ENCODE measurements around the gene TXLNB. TPM values are rescaled to one million over a fixed set of nuclear protein-coding genes. Genes with fewer than 3 reads are reported as not detected.
"Not testable (repeated sequence)": the region's sequence is repeated elsewhere in the genome, so short reads cannot be mapped to it uniquely, and the experiment has no call there.

The TXLNB gene
- polyA plus RNA-seq, 5 donors, result 1.4 to 3.6 (median 1.8) TPM

- DNase-seq, result peak; percentile 77 to 80
Measured at GRCh38 chr6:139240161-139241010, 51.4 kb downstream of the TXLNB start.

- no peak for DNase-seq
Measured at GRCh38 chr6:139239064-139239463, 52.7 kb downstream of the TXLNB start.

GRCh38 chr6:139236105-139236504 is 55.7 kb downstream of the TXLNB start:
- no peak for DNase-seq

GRCh38 chr6:139235661-139236060 is 56.1 kb downstream of the TXLNB start:
- DNase-seq, result no peak

- DNase-seq, result not testable (repeated sequence)
Measured at GRCh38 chr6:139234193-139234592, 57.6 kb downstream of the TXLNB start.

GRCh38 chr6:139231206-139231605 is 60.6 kb downstream of the TXLNB start:
- DNase-seq, result no peak

GRCh38 chr6:139230391-139230840 is 61.4 kb downstream of the TXLNB start:
- DNase-seq, result no peak

- DNase-seq, result not testable (repeated sequence)
Measured at GRCh38 chr6:139228387-139228786, 63.4 kb downstream of the TXLNB start.

GRCh38 chr6:139219746-139220145 is 72.1 kb downstream of the TXLNB start:
- no peak for DNase-seq

- DNase-seq, result peak; percentile 72 to 83
Measured at GRCh38 chr6:139219271-139219729, 72.5 kb downstream of the TXLNB start.

GRCh38 chr6:139212460-139212859 is 79.3 kb downstream of the TXLNB start:
- not testable (repeated sequence) for DNase-seq

GRCh38 chr6:139210766-139211165 is 81.0 kb downstream of the TXLNB start:
- not testable (repeated sequence) for DNase-seq

GRCh38 chr6:139205843-139206242 is 86.0 kb downstream of the TXLNB start:
- no peak for DNase-seq

GRCh38 chr6:139204978-139205377 is 86.8 kb downstream of the TXLNB start:
- no peak for DNase-seq

GRCh38 chr6:139201378-139201777 is 90.4 kb downstream of the TXLNB start:
- DNase-seq, result no peak

- no peak for DNase-seq
Measured at GRCh38 chr6:139198529-139199288, 93.1 kb downstream of the TXLNB start.

GRCh38 chr6:139194740-139195139 is 97.1 kb downstream of the TXLNB start:
- no peak for DNase-seq

Other genes starting within 250 kb of the TXLNB start
- gene HECA, start 156.9 kb downstream of the TXLNB start, polyA plus RNA-seq (ENCODE audit: insufficient read depth in 1 of 5, insufficient read length in 5 of 5, low replicate concordance in 1 of 5), result 10 to 100 TPM; 14.6 to 19.8 (median 17.8) TPM
- gene CITED2, start 82.7 kb upstream of the TXLNB start, polyA plus RNA-seq (ENCODE audit: insufficient read depth in 1 of 5, insufficient read length in 5 of 5, low replicate concordance in 1 of 5), result 100 to 1,000 TPM in 4 of 5 donors, 10 to 100 TPM in 1; 85.9 to 158 (median 112) TPM

Measured in right lung (tissue), 5 donors.